Measurements from ENCODE around the gene PPP1R12B.
"Not testable (repeated sequence)": the region's sequence is repeated elsewhere in the genome, so short reads cannot be mapped to it uniquely, and the experiment has no call there.

Gene PPP1R12B

GRCh38 chr1:202638019-202638700, 289.7 kb downstream of the PPP1R12B start:
- no peak for DNase-seq

GRCh38 chr1:202638701-202639305, 290.3 kb downstream of the PPP1R12B start:
- DNase-seq = not testable (repeated sequence)

- no peak for DNase-seq
These were observed 291.0 kb downstream of the PPP1R12B start for GRCh38 chr1:202639500-202639899.

GRCh38 chr1:202642212-202642611, 293.7 kb downstream of the PPP1R12B start:
- DNase-seq = no peak
